CD4-positive, alpha-beta T cell treated with Interleukin-15 for 4 hours (primary cell): ENCODE data around the gene CSNK1A1L.

ENCODE experiments used
- DNase-seq: peaks from one replicate; pipeline ENCODE4 v3.0.0-alpha.2; 2020; ENCODE audit warnings: low spot score

Gene CSNK1A1L

GRCh38 chr13:37106642-37107041 is 1.2 kb upstream of the CSNK1A1L start:
- DNase-seq: no peak

DNA sequence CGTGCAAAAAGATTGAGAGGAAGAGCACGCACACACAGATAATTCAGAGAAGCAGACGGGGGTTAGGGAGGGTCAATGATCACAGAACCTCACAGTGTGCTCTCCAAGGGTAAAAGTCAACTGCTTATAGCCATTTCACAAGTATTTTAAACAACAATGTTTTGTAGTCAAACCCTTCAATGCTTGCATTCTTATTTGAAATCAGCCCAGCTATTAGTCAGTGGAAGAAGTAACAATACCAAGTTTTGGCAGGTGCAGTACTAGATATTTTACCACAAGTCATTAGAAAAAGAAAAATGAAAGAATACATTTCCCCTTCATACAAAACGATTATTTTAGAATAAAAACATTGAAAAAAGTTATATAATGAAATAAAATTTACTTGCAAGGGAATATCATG is 2.6 kb downstream of the CSNK1A1L start:
- DNase-seq: no peak

GRCh38 chr13:37101201-37101600 is 4.3 kb downstream of the CSNK1A1L start:
- DNase-seq: no peak

DNA sequence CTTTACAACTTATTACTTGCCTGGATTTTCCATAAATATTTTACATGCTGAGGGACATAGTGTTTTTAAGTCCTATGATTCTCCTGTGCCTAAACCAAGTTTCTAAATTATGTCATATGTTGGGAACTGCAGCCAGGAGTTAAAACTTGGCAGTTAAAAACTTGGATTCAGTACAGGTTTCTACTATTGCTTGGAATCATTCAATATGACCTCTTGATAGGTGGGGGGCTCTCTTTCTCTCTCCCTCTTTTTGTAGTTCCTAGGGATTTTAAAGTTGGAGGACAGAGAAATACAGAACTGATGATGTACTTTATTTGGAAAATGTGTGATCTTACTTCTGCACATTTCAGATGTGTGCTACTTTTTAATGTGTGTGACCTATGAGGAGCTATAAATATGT is 4.7 kb downstream of the CSNK1A1L start:
- no peak for DNase-seq

GRCh38 chr13:37097076-37097475 is 8.4 kb downstream of the CSNK1A1L start:
- no peak for DNase-seq

- DNase-seq: no peak
Observed at GRCh38 chr13:37094840-37095239, 10.6 kb downstream of the CSNK1A1L start.

- no peak for DNase-seq
Observed at GRCh38 chr13:37094099-37094498, 11.4 kb downstream of the CSNK1A1L start.

GRCh38 chr13:37091835-37092234 is 13.6 kb downstream of the CSNK1A1L start:
- no peak for DNase-seq

DNA sequence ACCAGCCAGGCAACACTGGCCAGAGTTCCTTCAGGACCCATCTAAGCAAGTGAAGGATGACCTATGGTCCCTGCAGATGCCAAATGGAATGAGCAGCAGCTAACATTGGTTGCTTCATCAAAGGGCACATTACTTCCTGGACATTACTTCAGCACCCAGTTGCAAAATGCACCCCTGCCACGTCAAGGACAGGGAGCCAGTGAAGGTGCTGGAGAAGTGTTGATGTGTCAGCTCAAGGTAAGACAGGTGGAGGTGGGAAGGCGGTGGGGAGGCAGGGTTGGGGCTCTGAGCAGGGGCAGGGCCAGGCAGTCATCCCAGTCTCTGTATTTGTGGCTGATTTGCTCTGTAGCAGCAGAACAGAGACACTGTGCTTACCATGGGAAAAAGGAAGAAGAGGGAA is 14.6 kb downstream of the CSNK1A1L start:
- no peak for DNase-seq

DNA sequence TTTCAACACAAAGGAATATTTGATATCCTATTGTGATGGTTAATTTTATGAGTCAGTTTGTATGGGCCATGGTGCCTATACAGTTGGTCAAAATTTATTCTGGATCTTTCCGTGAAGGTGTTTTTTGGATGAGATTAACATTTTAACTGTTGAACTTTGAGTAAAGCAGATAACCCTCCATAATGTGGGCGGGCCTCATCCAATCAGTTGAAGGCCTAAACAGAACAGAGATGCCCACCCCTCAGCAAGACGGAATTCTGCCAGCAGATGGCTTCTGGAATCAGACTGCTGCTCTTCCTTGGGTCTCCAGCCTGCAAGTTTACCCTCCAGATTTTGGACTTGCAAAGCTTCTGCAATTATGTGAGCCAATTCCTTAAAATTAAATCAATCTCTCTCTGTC is 16.0 kb downstream of the CSNK1A1L start:
- no peak for DNase-seq

DNA sequence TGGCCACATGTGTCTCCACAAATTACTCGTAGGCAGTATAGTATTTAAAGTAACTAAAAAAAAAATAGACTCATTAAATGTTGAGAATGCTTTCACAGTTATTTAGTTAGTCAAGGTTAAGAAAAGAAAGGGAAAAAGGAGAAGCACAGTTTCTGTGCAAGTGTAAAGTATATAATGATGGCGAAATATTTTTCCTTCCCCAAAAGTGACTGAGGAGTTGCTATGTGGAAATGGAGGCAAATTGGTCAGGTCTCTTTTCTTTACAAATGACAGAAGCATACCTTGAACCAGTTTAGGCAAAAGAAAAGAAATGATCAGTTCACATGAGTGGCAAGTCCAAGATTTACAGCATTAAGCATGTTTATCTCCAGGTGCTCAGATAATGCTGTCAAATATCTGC is 18.0 kb downstream of the CSNK1A1L start:
- no peak for DNase-seq

DNA sequence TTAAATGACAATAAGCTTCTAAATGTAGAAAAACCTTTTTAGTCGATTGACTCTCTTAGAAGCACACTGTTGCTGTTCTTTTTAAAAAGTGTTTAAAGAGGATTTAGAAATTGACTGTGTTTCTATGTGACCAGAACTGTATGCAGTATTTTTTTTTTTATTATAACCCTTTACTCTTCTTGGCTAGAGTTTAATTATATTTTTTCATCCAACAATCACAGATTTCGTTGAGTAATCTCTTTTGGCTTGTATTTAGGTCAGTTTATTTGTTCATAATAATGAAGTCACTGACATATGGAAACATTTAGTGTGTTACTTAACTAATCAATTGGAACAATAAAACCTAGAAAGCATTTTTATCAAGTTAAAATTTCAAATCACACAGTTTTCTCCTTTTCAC is 19.9 kb downstream of the CSNK1A1L start:
- no peak for DNase-seq

GRCh38 chr13:37076818-37077217 is 28.6 kb downstream of the CSNK1A1L start:
- DNase-seq: no peak

DNA sequence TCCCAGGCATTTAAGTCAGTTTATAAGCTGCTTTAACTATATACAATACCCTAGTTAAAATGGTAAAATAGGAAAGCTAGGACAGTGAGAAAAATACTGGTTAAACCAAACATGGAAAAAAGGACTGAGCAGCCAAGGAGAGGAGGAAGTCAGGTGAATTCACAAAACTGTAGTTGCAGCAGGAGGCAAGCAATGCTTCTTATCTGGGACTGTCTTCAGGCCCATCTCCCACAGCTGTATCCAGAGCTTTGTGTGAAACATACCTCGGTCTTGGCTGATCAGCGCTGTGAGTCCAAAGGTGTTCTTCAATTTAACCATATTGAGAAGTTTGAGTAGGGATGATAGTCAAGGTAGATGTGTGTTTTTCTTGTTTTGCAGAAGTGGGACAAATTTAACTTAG is 30.3 kb downstream of the CSNK1A1L start:
- DNase-seq: no peak

DNA sequence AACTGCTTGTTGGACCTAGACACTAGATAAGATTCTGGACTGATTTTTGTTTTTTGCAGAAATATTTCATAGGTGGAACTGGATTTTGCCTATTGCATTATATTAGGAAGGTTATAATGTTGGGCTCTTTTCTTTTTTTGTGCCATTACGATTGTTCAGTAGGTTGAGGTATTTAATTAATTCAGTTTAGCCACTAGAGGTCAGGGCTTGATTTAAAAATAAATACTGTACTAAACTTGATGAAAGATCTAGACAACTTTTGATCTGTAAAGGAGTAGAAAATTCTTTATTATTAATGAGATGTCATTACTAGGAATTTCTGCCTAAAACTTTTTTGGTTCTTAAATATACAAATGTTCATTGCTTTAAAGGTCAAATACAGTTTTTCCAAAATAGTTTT is 30.8 kb downstream of the CSNK1A1L start:
- DNase-seq: peak; percentile 16

DNA sequence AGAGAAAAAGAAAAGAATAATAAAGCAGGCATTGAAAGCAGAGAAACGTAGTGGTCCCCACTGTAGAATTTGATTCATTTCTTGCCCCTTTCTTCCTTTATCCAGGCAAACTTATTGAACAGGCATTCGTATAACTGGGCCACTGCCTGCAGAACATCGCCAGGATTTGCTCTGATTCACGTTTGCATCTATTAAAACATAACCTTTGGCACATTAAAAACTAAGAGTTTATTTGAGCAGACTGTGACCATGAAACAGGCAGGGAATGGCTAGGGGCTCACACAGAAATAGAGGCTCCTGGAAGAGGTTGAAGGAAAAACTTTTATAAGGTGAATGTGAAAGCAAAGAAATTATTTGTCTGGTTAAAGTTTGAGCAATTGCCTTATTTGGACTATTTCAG is 33.4 kb downstream of the CSNK1A1L start:
- DNase-seq: no peak

DNA sequence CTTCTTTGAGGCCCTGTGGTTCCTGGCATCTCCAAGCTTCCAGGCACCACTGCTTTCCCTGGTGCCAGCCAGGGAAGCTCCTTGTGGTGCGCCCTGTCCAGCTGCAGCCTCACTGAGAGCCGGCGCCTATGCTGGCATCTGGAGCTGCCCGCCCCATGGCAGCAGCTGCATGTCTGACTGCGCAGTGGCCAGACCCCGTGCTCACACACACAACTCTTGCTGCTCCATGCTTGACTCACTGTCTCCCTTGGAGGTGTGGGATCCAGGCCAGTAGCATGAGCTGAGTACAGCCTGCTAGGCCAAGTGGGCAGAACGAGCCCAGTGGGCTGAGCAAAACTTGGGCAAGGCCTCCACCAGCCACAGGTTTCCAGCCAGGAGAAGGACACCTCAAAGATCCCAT is 34.5 kb downstream of the CSNK1A1L start:
- no peak for DNase-seq

GRCh38 chr13:37070145-37070695 is 35.2 kb downstream of the CSNK1A1L start:
- DNase-seq: no peak

GRCh38 chr13:37069597-37070103 is 35.8 kb downstream of the CSNK1A1L start:
- no peak for DNase-seq

DNA sequence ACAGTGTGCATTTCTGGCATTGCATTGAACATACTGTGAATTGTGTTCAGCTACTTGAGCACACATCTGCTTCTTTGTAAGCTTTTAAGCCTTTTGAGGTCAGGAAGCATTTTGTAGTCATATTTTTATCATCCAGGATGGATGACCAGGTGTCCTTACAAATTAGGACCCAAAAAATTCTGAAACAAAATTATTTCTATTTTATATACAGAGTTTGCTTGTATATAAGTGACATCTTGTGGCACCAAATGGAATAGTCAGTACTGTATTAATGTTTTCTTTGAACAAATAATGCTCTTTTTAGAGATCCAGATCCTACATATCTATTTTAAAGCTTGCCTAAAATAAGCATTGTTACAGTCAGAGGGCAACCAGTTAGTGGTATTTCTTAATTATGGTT is 36.5 kb downstream of the CSNK1A1L start:
- DNase-seq: no peak

- no peak for DNase-seq
Observed at GRCh38 chr13:37067874-37068273, 37.6 kb downstream of the CSNK1A1L start.

- DNase-seq: no peak
Observed at GRCh38 chr13:37065890-37066526, 39.5 kb downstream of the CSNK1A1L start.

DNA sequence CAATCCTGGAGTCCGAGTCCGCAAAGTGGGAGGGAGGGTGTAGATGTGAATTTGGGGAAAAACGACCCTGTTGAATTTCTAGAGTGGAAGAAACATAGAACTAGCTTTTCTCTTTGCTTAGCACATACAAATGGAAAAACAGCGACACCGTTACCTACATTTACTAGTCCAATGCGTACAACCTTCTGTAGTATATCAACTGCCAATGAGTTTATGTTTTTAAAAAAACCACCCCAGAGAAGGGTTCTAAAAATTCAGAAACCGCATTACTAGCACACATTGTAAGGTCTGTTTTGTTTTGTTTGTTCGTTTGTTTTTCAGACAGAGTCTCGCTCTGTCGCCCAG is 45.6 kb downstream of the CSNK1A1L start:
- no peak for DNase-seq
